ENCODE results near the gene SLC39A11.
"Not testable (repeated sequence)": the region's sequence is repeated elsewhere in the genome, so short reads cannot be mapped to it uniquely, and the experiment has no call there.

Gene SLC39A11

DNA sequence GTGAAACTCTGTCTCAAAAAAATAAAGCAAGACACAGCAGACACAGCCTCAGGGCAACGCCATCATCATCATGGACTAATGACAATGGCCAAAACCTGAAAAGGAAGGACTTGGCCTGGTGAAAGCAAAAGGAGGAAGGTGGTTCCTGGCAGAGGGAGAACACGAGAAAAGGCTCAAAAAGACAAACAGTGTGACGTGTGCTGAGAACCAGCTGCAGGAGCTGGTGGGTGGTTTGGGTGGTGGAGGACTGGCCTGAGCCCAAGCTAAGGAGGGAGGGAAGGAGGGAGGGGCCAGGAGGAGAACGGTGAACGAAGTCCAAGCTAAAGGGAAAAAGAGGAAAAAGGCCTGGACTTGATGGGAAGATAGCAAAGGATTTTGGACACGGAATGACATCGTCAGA is 85.1 kb downstream of the SLC39A11 start:
- no peak for DNase-seq (ENCODE audit: low read depth in 2 of 2)

DNA sequence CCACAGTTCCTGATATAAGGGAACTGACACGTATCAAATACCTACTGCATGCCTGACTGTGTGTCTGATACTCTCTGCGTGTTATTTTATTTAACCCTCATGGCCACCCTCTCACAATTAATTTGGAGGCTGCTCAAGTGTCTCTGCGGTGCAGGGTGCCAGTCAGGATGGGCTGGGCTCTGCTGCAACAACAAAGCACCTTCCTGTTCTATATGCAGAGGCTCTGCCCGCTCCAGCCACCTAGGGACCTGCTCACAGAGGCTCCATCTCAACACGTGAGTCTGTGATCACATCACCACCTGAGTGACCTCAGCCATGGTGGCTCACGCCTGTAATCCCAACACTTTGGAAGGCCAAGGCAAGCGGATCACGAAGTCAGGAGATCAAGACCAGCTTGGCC is 87.1 kb downstream of the SLC39A11 start:
- DNase-seq (ENCODE audit: low read depth in 2 of 2): no peak

DNA sequence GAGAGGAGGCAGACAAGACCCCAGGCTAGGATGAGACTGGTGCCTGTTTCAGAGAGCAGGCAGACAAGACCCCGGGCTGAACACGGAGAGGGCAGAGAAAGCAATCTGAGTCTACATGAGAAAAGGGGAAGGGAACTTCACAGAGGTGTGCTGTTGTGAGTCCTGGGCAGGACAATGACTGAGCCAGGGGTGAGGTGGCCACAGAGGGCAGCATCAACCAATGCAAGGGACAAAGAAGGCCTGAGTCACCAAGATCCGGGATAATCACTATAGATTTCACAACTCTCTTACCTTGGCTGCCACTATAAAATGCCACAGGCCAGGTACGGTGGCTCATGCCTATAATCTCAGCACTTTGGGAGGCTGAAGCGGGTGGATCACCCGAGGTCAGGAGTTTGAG is 89.0 kb downstream of the SLC39A11 start:
- no peak for DNase-seq (ENCODE audit: low read depth in 2 of 2)

DNA sequence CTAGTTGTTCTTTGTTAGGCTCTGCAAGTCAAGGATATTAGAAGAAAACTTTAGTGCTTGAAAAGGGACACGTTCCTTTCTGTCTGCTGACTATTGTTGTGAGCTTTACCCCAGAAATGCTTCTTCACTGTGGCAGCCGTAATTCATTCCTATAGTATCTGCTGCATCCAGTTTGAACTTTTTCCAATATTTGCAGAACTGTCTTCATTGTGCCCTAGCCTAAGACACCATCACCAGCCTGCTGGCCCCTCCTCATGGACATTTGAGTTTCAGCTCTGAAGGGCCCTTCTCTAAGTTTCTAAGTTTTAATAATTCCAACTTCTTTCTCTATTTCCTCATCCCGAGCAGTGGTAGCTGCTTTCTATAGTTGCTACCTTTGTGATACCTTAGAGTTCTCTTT is 91.7 kb downstream of the SLC39A11 start:
- no peak for DNase-seq (ENCODE audit: low read depth in 2 of 2)

DNA sequence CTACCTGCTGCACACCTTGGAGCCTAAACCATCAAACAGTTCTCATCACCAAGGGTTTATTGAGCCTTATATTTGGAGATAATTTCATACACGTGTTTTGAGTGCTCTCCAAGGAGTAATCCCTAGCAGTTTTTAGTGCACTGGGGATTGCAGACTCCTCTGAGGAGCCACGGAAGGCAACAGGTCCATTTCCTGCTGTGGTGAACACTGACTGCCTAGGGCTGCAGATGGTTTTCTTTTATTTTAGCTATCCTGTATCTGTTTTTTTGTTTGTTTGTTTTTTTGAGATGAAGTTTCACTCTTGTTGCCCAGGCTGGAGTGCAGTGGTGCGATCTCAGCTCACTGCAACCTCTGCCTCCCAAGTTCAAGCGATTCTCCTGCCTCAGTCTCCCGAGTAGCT is 93.0 kb downstream of the SLC39A11 start:
- DNase-seq (ENCODE audit: low read depth in 2 of 2): not testable (repeated sequence)

DNA sequence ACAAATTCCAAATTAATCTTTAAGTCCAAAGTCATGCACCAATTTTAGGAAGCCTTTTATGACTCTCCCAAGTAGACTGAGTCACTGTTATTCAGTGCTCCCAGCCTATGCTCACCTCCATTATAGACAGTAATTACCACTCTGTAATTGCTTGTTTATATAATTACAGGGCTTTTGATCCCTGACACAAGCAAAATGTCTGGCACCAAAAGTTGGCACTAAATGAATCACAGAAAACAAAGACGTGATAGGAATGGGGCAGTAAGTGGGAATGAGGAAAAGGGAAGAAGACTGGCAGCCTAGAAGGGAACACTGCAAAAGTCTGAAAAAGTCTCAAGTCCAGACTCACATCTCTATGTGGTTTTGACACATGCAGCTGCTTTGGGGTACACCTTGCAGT is 94.1 kb downstream of the SLC39A11 start:
- no peak for DNase-seq (ENCODE audit: low read depth in 2 of 2)

DNA sequence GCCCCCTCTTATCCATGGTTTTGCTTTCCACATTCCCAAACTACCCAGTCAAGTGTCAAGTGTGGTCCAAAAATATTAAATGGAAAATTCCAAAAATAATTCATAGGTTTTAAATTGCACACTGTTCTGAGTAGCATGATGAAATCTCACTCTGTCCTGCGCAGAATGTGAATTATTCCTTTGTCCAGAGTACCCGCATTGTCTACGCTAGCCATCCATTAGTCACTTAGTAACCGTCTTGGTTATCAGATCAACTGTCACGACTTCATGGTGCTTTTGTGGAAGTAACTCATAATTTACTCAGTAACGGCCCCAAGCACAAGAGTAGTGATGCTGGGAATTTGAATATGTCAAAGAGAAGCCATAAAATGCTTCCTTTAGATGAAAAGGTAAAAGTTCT is 94.9 kb downstream of the SLC39A11 start:
- DNase-seq (ENCODE audit: low read depth in 2 of 2): no peak

DNA sequence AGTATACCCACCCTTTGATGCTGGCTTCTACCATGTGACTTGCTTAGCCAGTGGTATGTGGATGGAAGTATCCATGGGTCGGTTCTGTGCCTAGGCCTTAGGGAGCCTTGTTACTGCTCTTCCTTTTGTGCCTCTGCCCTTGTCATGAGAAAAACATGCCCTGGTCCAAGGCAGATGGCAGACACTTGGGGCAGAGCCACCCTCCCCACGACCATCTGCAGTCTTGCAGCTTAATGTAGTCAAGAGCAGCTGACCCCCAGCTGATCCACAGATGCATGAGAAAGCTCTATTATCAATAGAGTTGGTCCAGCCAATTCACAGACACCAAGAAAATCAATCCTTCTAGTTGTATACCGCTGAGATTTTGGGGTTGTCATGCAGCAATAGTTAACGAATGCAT is 95.7 kb downstream of the SLC39A11 start:
- DNase-seq (ENCODE audit: low read depth in 2 of 2): no peak

DNA sequence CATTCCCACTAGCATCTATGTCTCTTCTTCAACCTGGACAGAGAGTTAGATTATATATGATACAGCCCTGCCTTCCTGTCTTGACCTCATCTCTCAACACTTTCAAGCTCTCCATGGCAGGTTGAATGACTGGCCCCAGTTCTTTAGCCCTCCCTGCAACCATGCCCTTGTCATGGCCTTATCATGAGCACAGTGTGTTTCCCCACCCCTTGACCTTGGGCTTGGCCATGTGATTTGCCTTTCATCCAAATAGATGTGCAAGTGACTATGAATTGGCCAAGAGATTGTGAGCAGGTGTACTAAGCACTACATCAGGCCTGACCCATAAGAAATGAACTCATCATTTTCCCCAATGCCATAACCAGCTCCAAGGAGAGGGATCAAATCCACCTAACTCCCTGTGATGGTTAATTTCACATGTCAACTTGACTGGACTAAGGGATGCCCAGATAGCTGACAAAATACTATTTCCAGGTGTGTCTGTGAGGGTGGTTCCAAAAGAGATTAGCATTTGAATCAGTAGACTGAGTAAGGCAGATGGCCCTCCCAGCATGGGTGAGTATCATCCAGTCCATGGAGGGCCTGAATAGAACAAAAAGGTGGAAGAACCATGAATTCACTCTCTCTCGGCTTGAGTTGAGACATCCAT is 97.4 kb downstream of the SLC39A11 start:
- DNase-seq (ENCODE audit: low read depth in 2 of 2): no peak

DNA sequence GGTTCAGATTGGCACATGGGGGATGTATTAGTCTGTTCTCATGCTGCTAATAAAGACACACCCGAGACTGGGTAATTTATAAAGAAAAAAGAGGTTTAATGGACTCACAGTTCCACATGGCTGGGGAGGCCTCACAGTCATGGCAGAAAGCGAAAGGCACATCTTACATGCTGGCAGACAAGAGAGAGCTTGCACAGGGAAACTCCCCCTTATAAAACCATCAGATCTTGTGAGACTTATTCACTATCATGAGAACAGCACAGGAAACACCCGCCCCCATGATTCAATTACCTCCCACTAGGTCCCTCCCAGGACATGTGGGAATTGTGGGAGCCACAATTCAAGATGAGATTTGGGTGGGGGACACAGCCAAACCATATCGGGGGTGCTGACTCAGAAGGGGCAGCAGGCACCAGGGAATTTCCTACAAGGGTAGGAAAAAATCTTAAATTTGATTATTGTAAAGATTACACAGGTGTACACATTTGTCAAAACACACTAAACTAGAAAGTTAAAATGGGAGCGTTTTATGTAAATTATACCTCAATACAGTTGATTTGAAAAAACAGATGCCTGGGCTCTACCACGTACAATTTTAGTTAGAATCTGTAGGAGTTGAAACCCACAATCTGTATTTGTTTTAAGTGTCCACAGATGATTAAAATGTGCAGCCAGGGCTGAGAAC is 99.6 kb downstream of the SLC39A11 start:
- DNase-seq (ENCODE audit: low read depth in 2 of 2): peak in 1 of 2 donors; percentile 5

DNA sequence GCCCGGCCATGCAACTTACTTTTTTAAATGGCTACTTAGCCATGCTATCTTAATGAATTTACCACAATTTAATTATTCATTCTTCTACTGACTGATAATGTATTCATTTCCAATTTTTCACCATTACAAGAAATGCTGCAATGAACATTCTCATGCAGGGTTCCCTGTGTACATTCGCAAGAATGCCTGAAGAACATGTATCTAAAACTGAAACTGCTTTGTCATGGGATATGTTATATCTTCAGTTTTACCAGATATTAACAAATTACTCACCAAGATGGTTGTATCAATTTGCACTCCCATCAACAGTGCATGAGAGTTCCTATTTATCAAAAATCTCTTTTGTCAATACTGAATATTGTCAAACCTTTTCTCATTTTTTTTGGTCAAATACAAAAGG is 100.8 kb downstream of the SLC39A11 start:
- no peak for DNase-seq (ENCODE audit: low read depth in 2 of 2)

DNA sequence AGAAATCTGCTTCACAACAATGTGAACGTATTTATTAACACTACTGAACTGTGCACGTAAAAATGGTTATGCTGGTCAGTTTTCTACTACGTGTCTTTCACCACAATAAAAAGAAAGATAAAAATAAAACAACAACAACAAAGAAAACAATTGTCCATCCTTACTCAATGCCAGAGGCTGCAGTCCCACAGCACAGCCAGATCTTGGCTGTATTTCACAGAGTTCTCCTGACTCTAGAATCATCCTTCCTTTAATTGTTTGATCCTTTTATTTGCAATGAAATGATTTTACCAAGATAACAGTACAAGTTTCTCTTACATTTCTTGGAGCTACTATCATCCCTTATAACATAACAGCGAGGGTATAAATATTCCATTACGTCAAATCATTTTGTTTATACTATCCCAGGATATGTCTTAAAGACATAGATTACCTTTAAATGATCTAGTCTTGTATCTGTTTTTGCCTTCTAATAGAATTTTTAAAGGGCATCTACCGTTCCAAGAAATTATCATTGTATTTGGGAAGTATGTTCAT is 103.3 kb downstream of the SLC39A11 start:
- no peak for DNase-seq (ENCODE audit: low read depth in 2 of 2)

DNA sequence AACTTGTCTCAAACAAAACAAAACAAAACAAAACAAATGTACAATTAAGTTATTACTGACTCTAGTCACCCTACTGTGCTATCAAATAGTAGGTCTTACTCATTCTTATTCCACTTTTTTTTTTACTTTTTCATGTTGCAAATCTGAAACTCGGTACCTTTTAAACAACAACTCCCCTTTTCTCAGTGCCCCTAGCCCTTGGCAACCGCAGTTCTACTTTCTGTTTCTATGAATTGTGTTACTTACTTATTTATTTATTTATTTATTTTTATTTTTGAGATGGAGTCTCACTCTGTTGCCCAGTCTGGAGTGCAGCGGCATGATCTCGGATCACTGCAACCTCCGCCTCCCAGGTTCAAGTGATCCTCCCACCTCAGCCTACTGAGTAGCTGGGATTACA is 104.0 kb downstream of the SLC39A11 start:
- no peak for DNase-seq (ENCODE audit: low read depth in 2 of 2)

DNA sequence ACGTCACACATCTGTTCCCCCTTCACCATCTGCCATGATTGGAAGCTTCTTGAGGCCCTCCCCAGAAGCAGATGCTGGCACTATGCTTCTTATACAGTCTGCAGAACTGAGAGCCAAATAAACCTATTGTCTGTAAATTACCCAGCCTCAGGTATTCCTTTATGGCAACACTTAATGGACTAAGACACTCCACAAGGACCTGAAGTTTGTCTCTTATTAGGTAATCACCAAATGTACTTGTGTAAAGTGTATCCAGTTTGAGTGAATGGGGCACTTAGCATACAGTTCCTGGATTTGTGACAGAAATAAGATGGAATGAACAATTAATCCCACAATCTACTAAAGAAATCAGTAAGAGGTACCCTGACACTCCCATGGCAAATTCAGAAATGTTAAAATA is 105.3 kb downstream of the SLC39A11 start:
- no peak for DNase-seq (ENCODE audit: low read depth in 2 of 2)

DNA sequence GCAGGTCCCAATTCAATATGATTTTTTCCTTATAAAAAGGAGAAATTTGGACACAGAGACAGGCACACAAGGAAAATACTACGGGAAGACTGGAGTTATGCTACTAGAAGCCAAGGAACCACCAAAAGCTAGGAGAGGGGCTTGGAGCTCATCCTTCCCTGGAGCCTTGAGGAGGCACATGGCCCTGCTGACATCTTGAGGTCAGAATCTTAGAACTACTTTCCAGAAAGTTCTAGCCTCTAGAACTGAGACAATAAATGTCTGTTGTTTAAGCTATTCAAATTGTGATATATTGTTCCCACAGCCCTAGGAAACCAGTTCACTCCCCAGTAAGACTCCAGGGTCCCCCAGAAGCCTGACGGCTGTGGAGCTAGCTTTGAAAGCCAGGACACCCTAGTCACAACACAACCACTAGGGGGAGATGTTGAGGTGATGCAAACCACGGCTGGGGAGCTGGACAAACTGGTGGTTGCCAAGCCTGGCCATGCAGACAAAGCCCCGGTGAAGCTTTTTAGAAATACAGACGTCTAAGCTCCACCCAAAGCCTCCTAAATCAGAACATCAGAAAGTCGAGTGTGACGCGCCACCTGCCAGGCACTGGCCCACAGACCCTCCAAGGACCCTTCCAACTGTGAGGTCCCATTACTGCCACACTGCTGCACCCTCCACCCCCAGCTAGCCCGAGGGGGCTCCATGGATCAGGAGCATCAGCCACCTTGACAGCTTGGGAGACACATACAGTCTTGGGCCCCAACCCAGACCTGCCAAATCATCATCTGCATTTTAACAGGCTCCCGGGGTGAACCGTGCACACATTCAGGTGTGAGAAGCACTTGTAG is 106.4 kb downstream of the SLC39A11 start:
- DNase-seq (ENCODE audit: low read depth in 2 of 2): peak; percentile 23 to 33

DNA sequence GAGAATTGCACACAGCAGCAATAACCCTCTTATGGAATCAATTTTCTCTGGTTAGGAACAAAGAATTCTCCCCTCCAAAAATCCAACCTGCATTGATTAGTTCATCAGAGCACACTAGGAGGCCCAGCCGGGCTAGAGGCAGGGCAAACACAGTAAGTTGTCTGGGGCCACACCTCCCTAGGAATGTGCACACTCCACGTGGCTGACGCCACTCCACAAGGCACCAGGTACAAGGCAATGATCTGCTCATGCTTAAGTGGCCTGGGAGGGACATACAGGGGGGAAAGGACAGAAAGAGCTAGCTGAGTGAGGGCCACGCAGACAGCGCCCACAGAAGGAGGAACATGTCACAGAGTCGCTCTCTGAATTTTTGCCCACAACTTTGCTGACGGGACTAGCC is 107.6 kb downstream of the SLC39A11 start:
- no peak for DNase-seq (ENCODE audit: low read depth in 2 of 2)

DNA sequence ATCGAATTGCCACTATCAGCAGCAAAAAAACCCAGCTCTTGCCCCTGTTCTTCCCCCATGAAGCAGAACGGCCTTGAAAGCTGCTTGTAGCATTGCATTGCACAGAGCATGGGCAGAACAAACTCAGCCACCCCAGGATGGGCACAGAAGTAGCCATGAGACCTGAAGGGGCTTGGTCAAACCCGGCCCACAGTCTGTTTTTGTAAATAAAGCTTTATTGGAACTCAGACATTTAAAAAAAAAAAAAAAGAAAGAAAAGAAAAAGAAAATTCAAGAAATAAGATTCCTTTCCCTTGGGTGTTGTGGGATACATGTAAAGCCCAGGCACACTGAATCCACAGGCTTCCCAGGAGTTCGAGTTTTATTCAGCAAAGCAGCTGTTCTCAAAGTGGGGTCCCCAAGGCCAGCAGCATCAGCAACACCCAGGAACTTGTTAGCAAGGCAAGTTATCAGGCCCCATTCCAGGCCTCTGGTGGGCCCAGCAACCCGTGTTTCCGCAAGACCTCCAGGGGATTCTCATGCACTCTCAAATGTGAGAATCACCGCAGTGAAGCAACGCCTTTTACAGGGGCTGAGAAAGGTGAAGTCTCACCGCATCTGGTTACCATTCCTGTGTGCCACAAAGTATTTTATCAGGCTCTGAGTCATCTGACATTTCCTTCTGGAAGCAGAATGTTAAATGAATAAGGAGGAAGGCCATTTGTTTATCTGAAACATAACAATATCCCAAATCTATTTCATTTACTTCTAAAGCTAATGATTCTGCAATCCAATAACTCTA is 108.2 kb downstream of the SLC39A11 start:
- no peak for DNase-seq (ENCODE audit: low read depth in 2 of 2)

DNA sequence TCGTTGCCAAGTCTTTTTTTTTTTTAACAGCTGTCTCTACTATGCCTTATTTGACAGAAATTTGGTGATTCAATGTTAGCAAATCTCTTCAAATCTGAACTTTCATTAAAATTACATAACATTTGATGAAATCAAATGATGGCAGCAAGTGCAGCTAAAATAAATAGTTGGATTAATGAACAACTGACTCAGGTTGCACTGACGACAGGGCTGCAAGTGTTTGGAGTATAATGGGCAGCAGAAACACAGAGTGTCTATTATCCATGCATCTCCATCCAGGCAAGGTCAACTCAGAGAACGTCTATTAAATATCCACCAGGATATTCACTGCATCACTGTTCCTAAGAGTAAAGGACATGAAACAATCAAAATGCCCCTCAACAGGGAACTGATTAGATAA is 109.8 kb downstream of the SLC39A11 start:
- no peak for DNase-seq (ENCODE audit: low read depth in 2 of 2)

DNA sequence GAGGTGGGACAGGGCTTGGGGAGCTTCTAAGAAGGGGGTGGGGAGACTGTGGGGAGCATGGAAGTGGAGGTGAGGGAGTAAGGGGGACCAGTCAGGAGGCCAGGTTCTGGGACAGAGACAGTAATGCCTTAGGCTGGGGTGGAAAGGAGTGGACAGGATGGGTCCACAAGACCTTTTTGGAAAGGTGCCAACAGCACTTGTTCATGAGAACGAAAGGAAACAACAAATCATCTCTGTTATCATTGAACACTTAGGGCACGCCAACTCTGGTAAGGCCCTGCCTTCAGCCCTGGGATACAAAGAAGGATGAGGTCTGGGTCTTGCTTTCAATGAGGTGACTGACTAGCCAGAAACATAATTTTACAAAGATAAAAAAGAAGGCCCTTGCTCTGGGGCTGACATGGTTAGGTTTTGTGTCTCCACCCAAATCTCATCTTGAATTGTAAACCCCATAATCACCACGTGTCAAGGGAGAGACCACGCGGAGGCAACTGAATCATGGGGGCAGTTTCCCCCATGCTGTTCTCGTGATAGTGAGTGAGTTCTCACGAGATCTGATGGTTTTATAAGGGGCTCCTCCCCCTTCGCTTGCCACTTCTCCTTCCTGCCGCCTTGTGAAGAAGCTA is 113.8 kb downstream of the SLC39A11 start:
- DNase-seq (ENCODE audit: low read depth in 2 of 2): no peak

DNA sequence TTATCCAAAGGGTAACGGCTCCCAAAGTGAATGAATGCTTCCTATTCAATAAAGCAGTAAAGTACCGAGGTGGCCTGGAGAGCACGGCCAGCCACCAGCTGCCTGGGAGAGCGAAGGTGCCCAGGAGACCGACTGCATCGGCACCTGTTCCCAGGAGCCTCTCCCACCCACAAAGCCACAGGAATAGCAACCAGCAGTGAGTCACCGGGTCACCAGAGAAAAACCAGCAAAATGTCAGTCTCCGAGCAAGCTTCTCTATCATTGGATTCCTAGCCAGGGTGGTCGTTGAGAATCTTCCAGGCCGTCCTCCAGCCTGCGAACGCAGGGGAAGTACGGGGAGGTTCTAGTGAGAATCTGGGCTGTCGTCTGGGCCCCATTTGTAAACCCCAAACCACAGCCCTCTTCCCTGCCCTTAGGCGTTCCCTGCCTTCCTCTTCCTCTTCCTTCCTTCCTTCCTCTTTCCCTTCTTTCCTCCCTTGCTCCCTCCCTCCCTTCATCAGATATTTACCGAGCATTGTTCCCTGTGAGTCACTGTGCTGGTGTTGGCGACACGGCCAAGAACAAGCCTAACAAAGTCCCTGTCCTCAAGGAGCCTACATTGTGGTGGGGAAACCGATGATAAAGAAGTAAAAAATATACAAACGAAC is 114.6 kb downstream of the SLC39A11 start:
- DNase-seq (ENCODE audit: low read depth in 2 of 2): no peak

Measured in stimulated activated CD8-positive, alpha-beta memory T cell treated with anti-CD3 and anti-CD28 coated beads, Interleukin-2, amount 100 ng/mL, for 48 hours (primary cell).